Pons (tissue), 1 donor: Measurements from ENCODE around the gene HYAL2.
"Not testable (repeated sequence)": the region's sequence is repeated elsewhere in the genome, so short reads cannot be mapped to it uniquely, and the experiment has no call there.

Experiments
- DNase-seq: peaks from one replicate; pipeline ENCODE4 v3.0.0-alpha.2; 2016; ENCODE audit warnings: low spot score

The HYAL2 gene

DNA sequence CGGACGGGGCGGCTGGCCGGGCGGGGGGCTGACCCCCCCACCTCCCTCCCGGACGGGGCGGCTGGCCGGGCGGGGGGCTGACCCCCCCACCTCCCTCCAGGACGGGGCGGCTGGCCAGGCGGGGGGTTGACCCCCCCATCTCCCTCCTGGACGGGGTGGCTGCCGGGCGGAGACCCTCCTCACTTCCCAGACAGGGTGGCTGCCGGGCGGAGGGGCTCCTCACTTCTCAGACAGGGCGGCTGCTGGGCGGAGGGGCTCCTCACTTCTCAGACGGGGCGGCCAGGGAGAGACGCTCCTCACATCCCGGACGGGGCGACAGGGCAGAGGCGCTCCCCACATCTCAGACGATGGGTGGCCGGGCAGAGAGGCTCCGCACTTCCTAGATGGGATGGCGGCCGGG is 10.5 kb downstream of the HYAL2 start:
- DNase-seq, result not testable (repeated sequence)

- no peak for DNase-seq
Observed at GRCh38 chr3:50304601-50305000, 17.9 kb downstream of the HYAL2 start.

- DNase-seq, result no peak
Observed at GRCh38 chr3:50303013-50303815, 19.3 kb downstream of the HYAL2 start, which contains the start of gene HYAL1. Gene HYAL1 (minus strand): TSS chr3:50303574. CDS start chr3:50302956, 618 bp downstream.

- no peak for DNase-seq
Observed at GRCh38 chr3:50302095-50303012, 20.2 kb downstream of the HYAL2 start.

- no peak for DNase-seq
Observed at GRCh38 chr3:50300681-50301254, 21.8 kb downstream of the HYAL2 start.

GRCh38 chr3:50299929-50300680 is 22.4 kb downstream of the HYAL2 start:
- DNase-seq, result peak; percentile 98

GRCh38 chr3:50299638-50299928 is 23.0 kb downstream of the HYAL2 start:
- DNase-seq, result no peak

GRCh38 chr3:50298836-50299637 is 23.5 kb downstream of the HYAL2 start, which contains the start of the genes HYAL3 and NAA80:
Gene HYAL3 (minus strand): TSS chr3:50299405. CDS start chr3:50295602, 3,803 bp downstream.
Gene NAA80 (minus strand): TSS chr3:50299405. CDS start chr3:50297463, 1,942 bp downstream.
- peak; percentile 100 for DNase-seq

- no peak for DNase-seq
Observed at GRCh38 chr3:50297896-50298725, 24.4 kb downstream of the HYAL2 start.

DNA sequence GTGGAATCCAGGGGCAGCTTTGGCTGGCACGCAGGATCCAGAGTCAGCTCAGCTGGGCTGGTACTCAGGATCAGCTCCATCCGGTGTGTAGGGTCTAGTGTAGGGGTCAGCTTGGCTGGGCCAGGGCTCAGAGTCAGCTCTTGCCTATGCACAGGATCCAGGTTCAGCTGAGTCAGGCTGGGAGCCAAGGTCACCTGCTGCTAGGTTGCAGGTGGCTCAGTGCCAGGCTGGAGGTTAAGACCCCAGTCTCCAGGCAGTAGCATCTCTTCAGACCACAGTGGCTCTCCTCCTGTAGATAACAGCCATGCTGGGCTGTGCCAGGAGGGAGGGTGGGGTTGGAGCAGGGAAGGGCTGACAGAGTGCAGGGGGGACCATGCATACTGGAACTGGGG is 25.2 kb downstream of the HYAL2 start:
- DNase-seq, result no peak

DNA sequence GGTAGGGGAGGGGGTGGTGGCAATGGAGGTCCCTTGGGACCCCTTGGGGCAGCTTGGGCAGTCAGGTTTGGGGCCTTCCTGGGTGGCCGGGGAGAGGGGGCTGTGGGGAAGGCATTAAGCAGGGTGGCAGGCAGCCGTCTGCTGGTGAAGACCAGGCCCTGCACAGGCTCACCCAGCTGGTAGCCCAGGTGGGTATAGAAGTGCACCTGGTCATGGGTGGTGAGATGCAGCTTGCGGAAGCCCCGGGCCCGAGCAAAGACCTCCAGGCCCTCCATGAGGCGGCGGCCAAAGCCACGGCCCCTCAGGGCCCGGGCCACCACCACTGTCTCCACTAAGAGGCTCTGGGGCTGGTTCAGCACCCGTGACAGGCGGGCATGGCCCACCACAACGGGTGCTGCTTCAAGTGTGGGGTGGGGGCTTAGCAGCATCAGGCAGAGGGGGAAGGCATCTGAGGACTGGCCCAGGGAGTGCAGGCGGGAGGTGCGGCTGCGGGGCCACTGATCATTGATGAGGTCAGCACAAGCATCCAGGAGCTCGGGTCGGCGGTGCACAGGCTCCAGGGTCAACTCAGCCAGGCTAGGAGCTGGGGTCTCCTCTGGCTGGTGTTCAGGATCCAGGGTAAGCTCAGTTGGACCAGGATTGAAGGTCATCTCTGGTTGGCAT is 25.7 kb downstream of the HYAL2 start:
- no peak for DNase-seq

DNA sequence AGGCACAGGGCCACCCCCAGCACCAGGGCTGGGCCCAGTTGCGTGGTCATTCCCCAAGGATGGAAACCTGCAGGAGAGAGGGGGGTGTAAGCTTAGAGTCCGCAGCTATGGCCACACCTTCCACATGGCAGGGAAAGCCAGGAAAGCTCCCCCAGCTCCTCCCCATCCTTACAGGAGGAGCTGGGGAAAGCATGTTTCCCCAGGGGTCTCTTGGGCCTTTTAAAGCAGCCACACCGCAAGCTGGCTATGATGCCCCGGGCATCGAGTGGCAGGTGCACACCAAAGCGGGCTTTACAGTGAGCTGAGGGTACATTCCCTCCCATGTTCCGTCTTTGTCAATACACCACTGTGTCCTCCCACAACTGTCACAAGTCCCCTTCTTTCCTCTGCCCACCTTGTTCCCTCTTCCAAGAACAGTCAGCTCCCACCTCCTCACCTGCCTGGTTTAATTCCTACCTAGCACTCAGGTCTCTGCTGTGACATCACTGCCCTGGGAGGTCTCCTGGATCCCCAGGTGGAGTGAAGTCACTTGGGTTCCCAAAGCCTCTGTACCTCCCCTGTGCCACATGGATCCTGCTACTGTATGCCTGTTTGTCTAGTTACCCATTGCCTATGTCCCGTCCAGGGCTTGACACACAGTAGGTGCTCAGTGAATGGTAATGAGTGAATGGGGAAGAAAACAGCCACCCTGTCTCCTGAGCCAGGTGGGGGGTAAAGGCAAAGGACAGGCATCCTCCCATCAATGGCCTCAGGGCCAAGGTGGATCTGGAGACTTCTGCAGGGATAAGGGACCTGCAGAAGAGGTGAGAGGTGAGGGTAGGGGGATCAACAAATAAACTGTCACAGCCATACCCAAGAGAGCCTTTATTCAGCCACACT is 26.8 kb downstream of the HYAL2 start:
- no peak for DNase-seq

- DNase-seq, result no peak
Observed at GRCh38 chr3:50294492-50295403, 27.8 kb downstream of the HYAL2 start.

- no peak for DNase-seq
Observed at GRCh38 chr3:50294089-50294488, 28.5 kb downstream of the HYAL2 start.

GRCh38 chr3:50293079-50293801 is 29.3 kb downstream of the HYAL2 start:
- no peak for DNase-seq
